ENCODE data around the gene LRIG1. TPM values are rescaled to one million over a fixed set of nuclear protein-coding genes. Genes with fewer than 3 reads are reported as not detected.
A peak's percentile ranks its signal among the peaks of the same experiment; 100 is the strongest.

LRIG1 gene
- total RNA-seq, 6 donors from 2014 or later = 45.2 to 119 (median 81.9) TPM

GRCh38 chr3:66394753-66395249, 106.0 kb downstream of the LRIG1 start:
- TF ChIP-seq POLR2AphosphoS5 (IDR thresholded peaks at IDR 0.05) = no peak
- TF ChIP-seq EP300 (IDR thresholded peaks at IDR 0.05) = no peak
- no peak for TF ChIP-seq CTCF (IDR thresholded peaks at IDR 0.05)
- no peak for TF ChIP-seq POLR2A (IDR thresholded peaks at IDR 0.05)
- WGBS, 2 donors = 89 to 93% methylated on average over 8 of the region's 8 CpGs
- Histone ChIP-seq H3K27ac (no peak overlapping the region), H3K4me3 (no peak overlapping the region), H3K4me1 (peaks cover 0 to 5% (median 3%) of the 10 kb centered on the region in 4 donors), H3K27me3 (no peaks in the 10 kb centered on the region), H3K36me3 (peaks cover 8 to 75% (median 33%) of the 10 kb centered on the region in 4 donors), H3K9me3 (no peaks in the 10 kb centered on the region)
- DNase-seq (no peak), ATAC-seq (ENCODE audit: low FRiP score in 2 of 2) (peak in 1 of 2 donors; percentile 11)

- Histone ChIP-seq H3K27ac (peak overlapping the region in 1 of 4 donors; percentile 32), H3K4me1 (peaks cover 0 to 5% (median 3%) of the 10 kb centered on the region in 4 donors), H3K9me3 (no peaks in the 10 kb centered on the region), H3K36me3 (peaks cover 8 to 73% (median 31%) of the 10 kb centered on the region in 4 donors), H3K4me3 (no peak overlapping the region), H3K27me3 (no peaks in the 10 kb centered on the region)
- TF ChIP-seq POLR2A (IDR thresholded peaks at IDR 0.05) = no peak
- no peak for TF ChIP-seq CTCF (IDR thresholded peaks at IDR 0.05)
- ATAC-seq (ENCODE audit: low FRiP score in 2 of 2) (no peak), DNase-seq (no peak)
- WGBS, 2 donors = 74 to 75% methylated on average over 11 to 12 of the region's 12 CpGs
These were observed 106.6 kb downstream of the LRIG1 start for GRCh38 chr3:66394019-66394752.

- H3K27ac ChIP-seq = peak overlapping the region in 1 of 4 donors; percentile 32
- WGBS, 2 donors = 74 to 76% methylated on average over 13 of the region's 13 CpGs
- H3K36me3 ChIP-seq = peaks cover 8 to 66% (median 28%) of the 10 kb centered on the region in 4 donors
- ATAC-seq (ENCODE audit: low FRiP score in 2 of 2) = no peak
- H3K27me3 ChIP-seq = no peaks in the 10 kb centered on the region
- no peak for DNase-seq
- H3K4me1 ChIP-seq = peaks cover 0 to 5% (median 3%) of the 10 kb centered on the region in 4 donors
- no peak overlapping the region for H3K4me3 ChIP-seq
- TF ChIP-seq EP300 (IDR thresholded peaks at IDR 0.05) (no peak), CTCF (IDR thresholded peaks at IDR 0.05) (no peak), POLR2A (IDR thresholded peaks at IDR 0.05) (no peak), POLR2AphosphoS5 (IDR thresholded peaks at IDR 0.05) (no peak)
- H3K9me3 ChIP-seq = no peaks in the 10 kb centered on the region
These were observed 107.4 kb downstream of the LRIG1 start for GRCh38 chr3:66393333-66394005.

- H3K36me3 ChIP-seq = peaks cover 8 to 60% (median 28%) of the 10 kb centered on the region in 4 donors
- ATAC-seq (ENCODE audit: low FRiP score in 2 of 2) = no peak
- no peak overlapping the region for H3K4me3 ChIP-seq
- no peak overlapping the region for H3K27ac ChIP-seq
- TF ChIP-seq EP300 (IDR thresholded peaks at IDR 0.05) = no peak
- TF ChIP-seq POLR2AphosphoS5 (IDR thresholded peaks at IDR 0.05) = no peak
- no peak for TF ChIP-seq POLR2A (IDR thresholded peaks at IDR 0.05)
- TF ChIP-seq CTCF (IDR thresholded peaks at IDR 0.05) = no peak
- peaks cover 0 to 5% (median 2%) of the 10 kb centered on the region in 4 donors for H3K4me1 ChIP-seq
- H3K9me3 ChIP-seq = no peaks in the 10 kb centered on the region
- no peak for DNase-seq
- WGBS, 2 donors = 87 to 92% methylated on average over 2 of the region's 2 CpGs
- no peaks in the 10 kb centered on the region for H3K27me3 ChIP-seq
These were observed 107.9 kb downstream of the LRIG1 start for GRCh38 chr3:66392966-66393332.

Measured in upper lobe of left lung (tissue), 6 donors.